Kidney epithelial cell (primary cell): Measurements from ENCODE around the gene TMEM150A. TPM values are rescaled to one million over a fixed set of nuclear protein-coding genes. Genes with fewer than 3 reads are reported as not detected.
"Not testable (repeated sequence)": the region's sequence is repeated elsewhere in the genome, so short reads cannot be mapped to it uniquely, and the experiment has no call there.

ENCODE experiments used
- DNase-seq: peaks from one replicate; pipeline ENCODE4 v3.0.0-alpha.2; 2010; ENCODE audit warnings: low read depth
- H3K27me3 ChIP-seq: 2 replicates; pipeline ENCODE4 v1.6.0; 2011; ENCODE audit warnings: low read length; ENCODE audit not compliant: control insufficient read depth, insufficient read depth
- H3K36me3 ChIP-seq: 2 replicates; pipeline ENCODE4 v1.5.1; 2011; ENCODE audit warnings: low read length; ENCODE audit not compliant: control insufficient read depth, insufficient read depth
- H3K4me3 ChIP-seq: 2 replicates; pipeline ENCODE4 v1.5.1; 2011; ENCODE audit warnings: low read depth, mild to moderate bottlenecking, control low read depth, low read length
- total RNA-seq: library from RNA; depleted of rRNA; stranded (reverse); fragments of >200 nt; gene quantifications from 2 replicates; pipeline ENCODE4 v1.2.3, GENCODE V29; 2015
- TF ChIP-seq, protein P1 (sequence below): IDR thresholded peaks from 2 replicates; pipeline ENCODE4 v1.5.1; 2011; ENCODE audit warnings: mild to moderate bottlenecking, moderate library complexity, low read length, control low read depth, inconsistent platforms; ENCODE audit not compliant: insufficient read depth, poor library complexity, severe bottlenecking

The TMEM150A gene
- total RNA-seq, 1 donor from 2014 or later, result 19.1 TPM

DNA sequence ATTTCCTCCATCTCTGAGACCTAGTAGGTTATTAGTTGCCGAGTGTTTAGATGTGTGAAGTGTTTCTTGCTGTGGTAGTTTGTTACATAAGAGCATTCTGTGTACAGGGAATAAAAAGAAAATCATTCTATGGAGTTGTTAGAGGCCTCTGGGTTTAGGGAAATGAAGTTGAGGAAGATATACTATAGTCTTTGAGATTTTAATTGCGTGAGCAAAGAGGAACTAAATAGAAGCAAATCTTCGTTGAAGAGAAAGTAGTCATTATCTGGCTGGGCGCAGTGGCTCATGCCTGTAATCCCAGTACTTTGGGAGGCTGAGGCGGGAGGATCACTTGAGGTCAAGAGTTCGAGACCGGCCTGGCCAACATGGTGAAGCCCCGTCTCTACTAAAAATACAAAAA, 32.5 kb upstream of the TMEM150A start:
- H3K36me3 ChIP-seq, result no peaks in the 10 kb centered on the region
- DNase-seq, result no peak

DNA sequence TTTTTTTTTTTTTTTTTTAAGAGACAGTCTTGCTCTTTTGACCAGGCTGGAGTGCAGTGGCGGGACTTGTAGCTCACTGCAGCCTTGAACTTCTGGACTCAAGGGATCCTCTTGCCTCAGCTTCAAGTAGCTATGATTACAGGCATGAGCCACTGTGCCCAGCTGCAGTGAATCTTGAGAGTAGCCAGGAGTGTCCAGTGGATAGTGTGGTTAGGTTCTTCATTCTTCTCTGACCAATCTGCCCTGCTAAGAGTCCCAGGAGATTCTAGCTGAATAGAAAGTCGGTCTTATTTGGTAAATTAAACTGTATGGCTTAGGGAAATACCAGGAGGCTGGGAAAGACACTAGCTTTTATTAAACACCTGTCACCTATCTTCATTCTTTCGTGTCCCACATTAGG, 28.8 kb upstream of the TMEM150A start:
- no peak overlapping the region for H3K4me3 ChIP-seq
- no peak for DNase-seq
- H3K27me3 ChIP-seq, result no peaks in the 10 kb centered on the region
- TF ChIP-seq, protein P1, sequence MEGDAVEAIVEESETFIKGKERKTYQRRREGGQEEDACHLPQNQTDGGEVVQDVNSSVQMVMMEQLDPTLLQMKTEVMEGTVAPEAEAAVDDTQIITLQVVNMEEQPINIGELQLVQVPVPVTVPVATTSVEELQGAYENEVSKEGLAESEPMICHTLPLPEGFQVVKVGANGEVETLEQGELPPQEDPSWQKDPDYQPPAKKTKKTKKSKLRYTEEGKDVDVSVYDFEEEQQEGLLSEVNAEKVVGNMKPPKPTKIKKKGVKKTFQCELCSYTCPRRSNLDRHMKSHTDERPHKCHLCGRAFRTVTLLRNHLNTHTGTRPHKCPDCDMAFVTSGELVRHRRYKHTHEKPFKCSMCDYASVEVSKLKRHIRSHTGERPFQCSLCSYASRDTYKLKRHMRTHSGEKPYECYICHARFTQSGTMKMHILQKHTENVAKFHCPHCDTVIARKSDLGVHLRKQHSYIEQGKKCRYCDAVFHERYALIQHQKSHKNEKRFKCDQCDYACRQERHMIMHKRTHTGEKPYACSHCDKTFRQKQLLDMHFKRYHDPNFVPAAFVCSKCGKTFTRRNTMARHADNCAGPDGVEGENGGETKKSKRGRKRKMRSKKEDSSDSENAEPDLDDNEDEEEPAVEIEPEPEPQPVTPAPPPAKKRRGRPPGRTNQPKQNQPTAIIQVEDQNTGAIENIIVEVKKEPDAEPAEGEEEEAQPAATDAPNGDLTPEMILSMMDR, result no peak
- H3K36me3 ChIP-seq, result no peaks in the 10 kb centered on the region

More for the DNA sequence above, 32.5 kb upstream of the TMEM150A start:
- Histone ChIP-seq H3K4me3 (no peak overlapping the region), H3K27me3 (no peaks in the 10 kb centered on the region)
- TF ChIP-seq, protein P1, result no peak

DNA sequence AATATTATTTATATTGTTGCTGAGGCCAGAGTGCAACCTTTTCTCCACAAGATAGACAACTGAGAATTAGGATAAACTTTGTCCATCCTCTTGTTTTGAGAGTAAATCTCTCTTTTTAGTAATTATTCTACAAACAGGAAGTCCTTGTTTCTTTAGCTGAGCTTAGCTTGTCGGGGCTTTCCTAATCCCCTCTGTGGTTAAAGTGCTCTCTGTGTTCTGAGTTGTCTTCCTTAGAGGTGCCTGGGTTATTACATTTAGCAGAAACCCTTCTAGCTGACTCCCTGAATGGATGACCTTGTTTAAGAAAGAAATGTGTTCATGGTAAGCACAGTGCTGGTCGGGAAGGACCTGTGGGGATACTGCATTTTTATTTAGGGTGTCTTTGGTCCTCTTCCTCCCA, 26.2 kb upstream of the TMEM150A start:
- TF ChIP-seq, protein P1, result no peak
- no peak for DNase-seq
- Histone ChIP-seq H3K27me3 (no peaks in the 10 kb centered on the region), H3K36me3 (peaks cover under 1% of the 10 kb centered on the region), H3K4me3 (no peak overlapping the region)

DNA sequence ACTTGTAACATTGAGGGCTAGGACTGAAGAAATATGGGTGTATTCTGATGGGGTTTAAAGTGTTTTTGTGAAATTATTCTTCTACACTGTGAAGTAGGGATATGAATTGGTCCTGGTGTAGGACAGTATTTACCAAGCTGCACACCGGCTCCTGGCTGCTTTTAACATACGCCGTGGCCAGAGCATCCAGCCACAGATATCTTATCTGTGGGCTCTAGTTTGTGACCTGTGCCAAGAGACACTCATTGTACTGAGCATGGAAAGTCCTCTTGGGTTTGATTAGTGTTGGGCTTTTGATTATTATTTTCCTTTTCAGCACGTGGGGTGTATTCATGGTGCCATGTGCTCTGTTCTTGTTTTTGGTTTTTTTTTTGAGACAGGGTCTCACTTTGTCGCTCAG, 21.5 kb upstream of the TMEM150A start:
- TF ChIP-seq, protein P1, result no peak
- no peak for DNase-seq
- Histone ChIP-seq H3K36me3 (peaks cover 5% of the 10 kb centered on the region), H3K4me3 (no peak overlapping the region), H3K27me3 (no peaks in the 10 kb centered on the region)

DNA sequence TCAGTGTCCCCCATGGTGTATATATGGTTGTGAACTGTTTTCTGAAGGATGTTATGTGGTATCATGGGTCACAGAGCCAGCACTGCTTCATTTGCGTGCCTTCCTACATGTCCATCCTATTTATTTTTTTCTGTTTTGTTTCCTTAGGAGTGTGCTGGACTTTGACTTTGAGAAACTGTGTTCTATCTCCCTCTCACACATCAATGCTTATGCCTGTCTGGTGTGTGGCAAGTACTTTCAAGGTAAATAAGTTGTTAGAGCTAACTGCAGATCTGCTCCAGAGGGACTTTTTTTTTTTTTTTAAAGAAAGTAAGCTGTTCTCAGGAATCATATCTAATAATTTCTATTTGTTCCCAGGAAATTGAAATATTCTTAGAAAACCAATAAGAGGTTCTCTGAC, 18.8 kb upstream of the TMEM150A start:
- TF ChIP-seq, protein P1, result no peak
- Histone ChIP-seq H3K27me3 (no peaks in the 10 kb centered on the region), H3K36me3 (peaks cover 5% of the 10 kb centered on the region), H3K4me3 (no peak overlapping the region)
- no peak for DNase-seq

DNA sequence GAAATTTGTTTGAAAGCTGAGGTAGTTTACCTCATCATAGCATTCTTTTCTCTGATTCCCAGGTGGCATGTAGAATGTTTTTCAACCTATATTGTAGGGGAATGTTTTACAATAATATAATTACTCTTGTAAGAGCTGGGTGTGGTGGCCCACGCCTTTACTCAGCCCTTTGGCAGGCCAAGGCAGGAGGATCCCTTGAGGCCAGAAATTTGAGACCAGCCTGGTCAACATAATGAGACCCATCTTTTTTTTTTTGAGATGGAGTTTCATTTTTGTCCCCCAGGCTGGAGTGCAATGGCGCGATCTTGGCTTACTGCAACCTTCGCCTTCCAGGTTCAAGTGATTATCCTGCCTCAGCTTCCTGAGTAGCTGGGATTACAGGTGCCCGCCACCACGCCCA, 17.1 kb upstream of the TMEM150A start:
- TF ChIP-seq, protein P1, result no peak
- Histone ChIP-seq H3K4me3 (no peak overlapping the region), H3K27me3 (no peaks in the 10 kb centered on the region), H3K36me3 (peaks cover 5% of the 10 kb centered on the region)
- DNase-seq, result no peak

DNA sequence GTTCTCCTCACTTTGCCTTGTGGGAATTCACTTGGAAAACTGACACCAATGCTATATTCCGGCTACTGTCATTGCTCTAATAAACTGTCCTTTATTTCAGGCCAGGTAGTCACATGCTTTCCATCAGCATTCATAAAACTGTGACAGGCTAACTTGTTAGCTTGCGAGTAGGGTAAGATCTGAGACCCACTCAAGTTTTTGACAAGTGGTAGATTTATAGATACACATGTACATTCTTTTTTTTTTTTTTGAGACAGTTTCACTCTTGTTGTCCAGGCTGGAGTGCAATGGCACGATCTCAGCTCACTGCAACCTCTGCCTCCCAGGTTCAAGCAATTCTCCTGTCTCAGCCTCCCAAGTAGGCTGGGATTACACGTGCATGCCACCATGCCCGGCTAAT, 15.2 kb upstream of the TMEM150A start:
- H3K36me3 ChIP-seq, H3K4me3 ChIP-seq, H3K27me3 ChIP-seq, DNase-seq: not testable (repeated sequence)
